Measurements from ENCODE around the gene NCOA5. TPM values are rescaled to one million over a fixed set of nuclear protein-coding genes. Genes with fewer than 3 reads are reported as not detected.
A peak's percentile ranks its signal among the peaks of the same experiment; 100 is the strongest.

NCOA5 gene
- total RNA-seq, 1 experiment from 2014 or later: 55.4 TPM

DNA sequence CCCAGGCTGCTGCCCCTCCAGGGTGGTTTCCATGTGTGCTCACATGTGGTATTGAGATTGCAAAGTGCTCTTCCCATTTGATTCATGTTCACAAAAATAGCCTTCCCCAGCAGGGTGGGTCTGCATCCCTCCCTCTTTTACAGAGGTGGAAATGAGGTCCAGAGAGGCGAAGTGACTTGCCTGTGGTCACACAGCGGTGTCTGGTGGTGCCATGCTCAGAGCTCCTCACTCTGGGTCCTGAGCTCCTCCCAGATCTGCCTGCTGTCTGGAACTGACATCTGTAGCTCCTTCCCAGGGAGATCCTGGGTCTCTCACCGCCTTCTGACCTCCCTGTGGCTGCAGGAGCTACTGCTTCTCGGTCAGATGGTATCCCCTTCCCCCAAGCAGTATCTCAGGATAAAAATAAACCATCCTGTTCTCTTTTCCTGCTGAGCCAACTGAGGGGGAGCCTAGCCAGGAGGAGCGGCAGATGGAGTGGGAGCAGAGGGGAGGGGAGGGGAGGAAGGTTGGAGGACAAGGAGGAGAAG is 40.3 kb upstream of the NCOA5 start:
- ChIA-PET POLR2A (ENCODE audit: low non-redundant PET) (no interaction called here), CTCF (interaction anchor here (2.0 kb wide), 1 partner anchor 107 kb away, joined by 7 read pairs; no protein-coding TSS in a partner anchor)
- Histone ChIP-seq H3K4me3 (ENCODE audit: low read depth, low read length, poor library complexity, severe bottlenecking) (no peak overlapping the region), H3K9me3 (ENCODE audit: low read depth, low read length, poor library complexity, severe bottlenecking) (no peaks in the 10 kb centered on the region), H3K27me3 (replicated peaks; ENCODE audit: insufficient read depth, low read depth, low read length, poor library complexity) (peaks cover 7% of the 10 kb centered on the region), H3K36me3 (ENCODE audit: insufficient read depth, low read length, poor library complexity, severe bottlenecking) (peaks cover 3% of the 10 kb centered on the region), H3K27ac (ENCODE audit: low read depth, low read length, poor library complexity, severe bottlenecking) (no peak overlapping the region), H3K4me1 (ENCODE audit: insufficient read depth, low read length, poor library complexity, severe bottlenecking) (no peaks in the 10 kb centered on the region)
- intact Hi-C loops (cut with micrococcal nuclease; ENCODE audit: unreplicated experiment): loop anchor here (10.0 kb wide), 2 partner anchors 115 to 555 kb away; partner anchors contain the start of gene TP53RK
- no peak for DNase-seq (ENCODE audit: low spot score)
- BruUV-seq (replicated peaks): no TSS peak
- no peak for TF ChIP-seq EZH2 (IDR thresholded peaks at IDR 0.05; ENCODE audit: borderline replicate concordance, low read depth, low read length, poor library complexity, severe bottlenecking)
- TF ChIP-seq CTCF (conservative IDR thresholded peaks at IDR 0.05; ENCODE audit: low read depth, low read length): no peak

DNA sequence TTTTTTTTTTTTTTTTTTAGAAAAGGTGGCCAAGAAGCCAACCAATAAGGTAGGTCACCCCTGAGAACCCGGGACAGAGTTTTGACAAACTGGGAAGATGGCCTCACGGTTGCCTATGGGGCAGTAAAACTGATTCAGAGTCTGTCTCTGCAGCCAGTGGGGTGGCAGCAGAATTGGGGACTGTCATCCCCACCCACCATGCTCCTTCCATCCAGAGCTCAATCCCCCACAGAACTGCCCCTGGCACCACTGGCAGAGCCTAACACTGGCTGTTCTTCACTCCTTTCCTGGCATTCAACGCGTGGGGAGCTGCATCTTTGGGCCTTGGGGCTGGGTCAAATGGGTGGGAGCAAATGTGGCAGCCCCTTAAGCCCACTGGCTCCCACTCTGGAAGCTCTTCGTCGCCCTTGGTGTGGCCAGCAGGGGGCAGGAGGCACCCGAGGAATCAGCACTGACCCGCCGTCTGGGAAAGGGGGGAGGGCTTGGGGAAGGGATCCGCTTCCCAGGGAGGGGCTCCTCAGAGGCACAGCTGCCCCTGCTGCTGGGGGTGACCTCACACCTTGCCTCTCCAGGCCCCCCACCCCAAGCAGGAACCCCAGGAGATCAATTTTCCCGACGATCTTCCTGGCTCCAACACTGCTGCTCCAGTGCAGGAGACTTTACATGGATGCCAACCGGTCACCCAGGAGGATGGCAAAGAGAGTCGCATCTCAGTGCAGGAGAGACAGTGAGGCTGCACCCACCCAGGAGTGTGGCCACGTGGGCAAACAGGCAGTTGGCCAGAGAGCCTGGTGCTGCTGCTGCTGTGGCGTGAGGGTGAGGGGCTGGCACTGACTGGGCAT is 38.8 kb upstream of the NCOA5 start:
- intact Hi-C loops (cut with micrococcal nuclease; ENCODE audit: unreplicated experiment): no loop called here
- CTCF ChIA-PET: interaction anchor here (0.6 to 2.0 kb wide), 5 partner anchors 46 to 887 kb away, joined by 3 to 8 read pairs (median 3); no protein-coding TSS in a partner anchor
- Histone ChIP-seq H3K27me3 (replicated peaks; ENCODE audit: insufficient read depth, low read depth, low read length, poor library complexity) (peaks cover 7% of the 10 kb centered on the region), H3K9me3 (ENCODE audit: low read depth, low read length, poor library complexity, severe bottlenecking) (no peaks in the 10 kb centered on the region), H3K36me3 (ENCODE audit: insufficient read depth, low read length, poor library complexity, severe bottlenecking) (peaks cover 6% of the 10 kb centered on the region), H3K4me1 (ENCODE audit: insufficient read depth, low read length, poor library complexity, severe bottlenecking) (no peaks in the 10 kb centered on the region), H3K27ac (ENCODE audit: low read depth, low read length, poor library complexity, severe bottlenecking) (no peak overlapping the region), H3K4me3 (ENCODE audit: low read depth, low read length, poor library complexity, severe bottlenecking) (no peak overlapping the region)
- DNase-seq (ENCODE audit: low spot score): peak; percentile 41
- BruUV-seq (replicated peaks): no TSS peak
- TF ChIP-seq EZH2 (IDR thresholded peaks at IDR 0.05; ENCODE audit: borderline replicate concordance, low read depth, low read length, poor library complexity, severe bottlenecking) (no peak), CTCF (conservative IDR thresholded peaks at IDR 0.05; ENCODE audit: low read depth, low read length) (peak; percentile 76)
- POLR2A ChIA-PET (ENCODE audit: low non-redundant PET): no interaction called here

DNA sequence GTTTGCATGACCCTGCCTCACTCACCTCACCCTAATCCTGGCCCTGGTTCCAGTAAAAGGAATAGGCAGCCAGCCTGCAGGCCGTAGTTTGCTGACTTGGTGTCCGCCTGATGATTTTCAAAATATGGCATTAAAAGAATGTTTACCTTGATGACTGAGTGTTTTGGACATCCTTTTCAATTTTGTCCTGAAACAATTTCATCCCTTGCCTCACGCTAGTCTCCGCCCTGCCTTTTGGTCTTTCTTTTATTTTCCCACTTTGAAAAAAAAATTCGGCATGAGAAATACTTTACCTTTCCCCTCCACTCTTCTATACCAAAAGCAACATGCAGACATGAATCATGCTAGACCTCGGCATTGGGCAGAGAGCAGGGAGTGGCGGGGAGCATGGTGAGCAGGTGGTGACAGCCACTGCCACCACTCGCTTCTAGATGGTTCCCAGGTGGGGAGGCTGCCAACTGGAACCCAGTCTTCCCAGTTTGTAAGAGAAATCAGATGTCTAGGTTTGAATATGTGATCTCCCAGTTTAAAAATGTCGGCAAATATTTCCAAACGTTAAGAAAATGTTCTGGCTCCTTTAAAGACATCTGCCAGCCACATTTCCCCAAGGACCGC is 37.7 kb upstream of the NCOA5 start:
- H3K4me1 ChIP-seq (ENCODE audit: insufficient read depth, low read length, poor library complexity, severe bottlenecking): no peaks in the 10 kb centered on the region
- peaks cover 7% of the 10 kb centered on the region for H3K27me3 ChIP-seq (replicated peaks; ENCODE audit: insufficient read depth, low read depth, low read length, poor library complexity)
- no TSS peak for BruUV-seq (replicated peaks)
- CTCF ChIA-PET: no interaction called here
- DNase-seq (ENCODE audit: low spot score): no peak
- POLR2A ChIA-PET (ENCODE audit: low non-redundant PET): no interaction called here
- H3K36me3 ChIP-seq (ENCODE audit: insufficient read depth, low read length, poor library complexity, severe bottlenecking): peaks cover 12% of the 10 kb centered on the region
- intact Hi-C loops (cut with micrococcal nuclease; ENCODE audit: unreplicated experiment): no loop called here
- H3K4me3 ChIP-seq (ENCODE audit: low read depth, low read length, poor library complexity, severe bottlenecking): no peak overlapping the region
- TF ChIP-seq CTCF (conservative IDR thresholded peaks at IDR 0.05; ENCODE audit: low read depth, low read length) (no peak), EZH2 (IDR thresholded peaks at IDR 0.05; ENCODE audit: borderline replicate concordance, low read depth, low read length, poor library complexity, severe bottlenecking) (no peak)
- H3K27ac ChIP-seq (ENCODE audit: low read depth, low read length, poor library complexity, severe bottlenecking): no peak overlapping the region
- no peaks in the 10 kb centered on the region for H3K9me3 ChIP-seq (ENCODE audit: low read depth, low read length, poor library complexity, severe bottlenecking)
